Kidney (tissue), 14 donors: ENCODE measurements around the gene RSPH1. TPM values are rescaled to one million over a fixed set of nuclear protein-coding genes. Genes with fewer than 3 reads are reported as not detected.

Source experiments
- DNase-seq, 5 donors: peaks; one replicate each; pipeline ENCODE4 v3.0.0-alpha.2; 2013 to 2020
- FAIRE-seq: peaks from 2 replicates; lab custom pipeline; 2012; peaks lifted over from hg19 to GRCh38; lab: Jason Lieb, UNC
- H3K27ac ChIP-seq, 2 donors: one replicate each; pipeline ENCODE4 v1.7.0; 2013; ENCODE audit warnings: low read depth in 2 of 2, low read length in 2 of 2, inconsistent platforms in 1 of 2
- H3K27me3 ChIP-seq: one replicate; pipeline ENCODE4 v1.7.1; 2013; ENCODE audit warnings: low read length, inconsistent platforms; ENCODE audit not compliant: control insufficient read depth, insufficient read depth
- H3K36me3 ChIP-seq, 3 donors: one replicate each; pipeline versions ENCODE4 v1.7.0 to v1.7.1; 2013; ENCODE audit warnings: low read length in 3 of 3, control low read depth in 1 of 3, inconsistent platforms in 1 of 3; ENCODE audit not compliant: insufficient read depth in 3 of 3, control insufficient read depth in 2 of 3
- H3K4me1 ChIP-seq, 3 donors: one replicate each; pipeline versions ENCODE4 v1.7.0 to v1.7.1; 2013; ENCODE audit warnings: low read length in 3 of 3, inconsistent platforms in 1 of 3, low read depth in 1 of 3; ENCODE audit not compliant: control insufficient read depth in 2 of 3, insufficient read depth in 2 of 3
- H3K4me3 ChIP-seq, 3 donors: one replicate each; pipeline versions ENCODE4 v1.7.0 to v1.8.1; 2013; ENCODE audit warnings: low read length in 3 of 3, control low read depth in 1 of 3, inconsistent platforms in 1 of 3
- H3K9ac ChIP-seq, 3 donors: one replicate each; pipeline versions ENCODE4 v1.7.0 to v1.7.1; 2013; ENCODE audit warnings: low read length in 3 of 3, control low read depth in 1 of 3, inconsistent platforms in 1 of 3
- H3K9me3 ChIP-seq, 3 donors: one replicate each; pipeline versions ENCODE4 v1.7.0 to v1.7.1; 2013; ENCODE audit warnings: low read length in 3 of 3, control low read depth in 1 of 3, inconsistent platforms in 1 of 3; ENCODE audit not compliant: control insufficient read depth in 2 of 3, insufficient read depth in 1 of 3
- CTCF ChIP-seq: IDR thresholded peaks from 3 replicates; pipeline ENCODE4 v1.5.1; 2012; ENCODE audit warnings: mild to moderate bottlenecking, moderate library complexity, borderline replicate concordance; ENCODE audit not compliant: insufficient read depth; ENCODE audit errors: extremely low read depth
- intact Hi-C: fragments of 100-400 bp; cut with DNase I; formaldehyde crosslinking; loops from one replicate; pipeline ENCODE4 v1.11.1; 2022
- polyA plus RNA-seq: library from polyadenylated mRNA; stranded (reverse); fragments of 350-450 nt; fragmentation: Illumina TruSeq; extraction: RNeasy Lipid Tissue Mini Kit (QIAGEN cat#74804); gene quantifications from one replicate; pipeline ENCODE4 v1.2.3, GENCODE V29; 2014; ENCODE audit warnings: low read depth, low replicate concordance; ENCODE audit not compliant: insufficient read depth
- total RNA-seq: library from RNA; stranded (reverse); fragmentation: NEBNext Ultra II Directional; extraction: Animal tissue kit (Norgen Biotek cat#: 25700); gene quantifications from one replicate; pipeline ENCODE4 v1.2.1, GENCODE V29; 2021
- donor health status: control.
- donor health status: control.
- donor health status: control.
- donor health status: control.
- donor health status: control.
- donor health status: DM: yes; HTN: yes; CAD: no.
- donor health status: Normal renal cell carcinoma (clear cell type).

The RSPH1 gene
- total and polyA plus RNA-seq, 2 donors from 2014 or later: 12.0 to 13.0 TPM

DNA sequence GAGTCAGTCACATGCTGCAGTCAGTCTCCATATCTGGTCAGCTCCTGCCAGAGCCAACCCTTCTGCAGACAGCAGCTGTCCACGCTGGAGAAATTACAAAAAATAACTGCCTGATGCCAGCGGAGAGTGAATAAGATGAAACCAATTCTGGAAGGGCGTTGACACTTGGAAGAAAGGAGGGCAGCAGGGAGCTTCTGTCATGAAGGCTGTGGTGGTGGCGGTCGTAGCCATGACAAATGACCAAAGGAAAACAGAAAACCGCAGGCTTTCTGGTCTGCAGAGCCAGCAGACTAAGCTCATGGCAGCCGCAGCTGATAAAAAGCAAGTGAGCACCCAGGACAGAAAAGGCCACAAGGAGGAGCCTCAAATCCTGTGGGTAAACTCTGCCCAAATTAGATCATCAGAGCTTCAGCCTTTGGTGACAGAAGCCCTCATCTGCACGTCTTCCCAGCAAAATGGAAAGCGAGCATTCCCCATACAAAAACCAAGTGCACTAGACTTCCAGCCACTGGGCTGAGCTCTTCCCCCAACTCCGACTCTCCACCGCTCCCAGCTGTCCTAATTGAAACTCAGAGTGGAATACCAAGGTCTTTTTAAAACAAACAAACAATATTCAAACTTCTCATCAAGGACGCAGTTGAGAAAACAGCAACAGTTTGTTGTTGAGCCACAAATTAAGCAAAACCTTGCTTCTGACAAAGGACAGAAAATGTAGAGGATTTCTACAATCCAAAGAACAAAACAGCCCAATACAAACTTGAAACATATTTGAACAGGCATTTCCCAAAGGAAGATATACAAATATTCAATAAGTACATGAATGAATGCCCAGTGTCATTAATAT lies 28.7 kb downstream of the RSPH1 start:
- H3K9me3 ChIP-seq: no peaks in the 10 kb centered on the region
- peak in 3 of 5 donors; percentile 26 to 37 (median 37) for DNase-seq
- TF ChIP-seq CTCF: no peak
- no peaks in the 10 kb centered on the region for H3K36me3 ChIP-seq
- no peaks in the 10 kb centered on the region for H3K27me3 ChIP-seq
- H3K9ac ChIP-seq: no peak overlapping the region
- no peak for FAIRE-seq
- H3K4me3 ChIP-seq: no peak overlapping the region
- H3K4me1 ChIP-seq: peaks cover 0 to 14% (median 12%) of the 10 kb centered on the region in 3 donors
- intact Hi-C loops: no loop called here
- no peak overlapping the region for H3K27ac ChIP-seq

GRCh38 chr21:42466700-42467099 lies 29.3 kb downstream of the RSPH1 start:
- DNase-seq (peak in 2 of 5 donors; percentile 25 to 53), FAIRE-seq (no peak)
- H3K4me1 ChIP-seq: peaks cover 0 to 19% (median 15%) of the 10 kb centered on the region in 3 donors
- TF ChIP-seq CTCF: no peak
- no peaks in the 10 kb centered on the region for H3K27me3 ChIP-seq
- H3K9ac ChIP-seq: no peak overlapping the region
- H3K27ac ChIP-seq: no peak overlapping the region
- no peaks in the 10 kb centered on the region for H3K36me3 ChIP-seq
- intact Hi-C loops: no loop called here
- H3K9me3 ChIP-seq: no peaks in the 10 kb centered on the region
- H3K4me3 ChIP-seq: no peak overlapping the region

GRCh38 chr21:42465803-42466127 lies 30.3 kb downstream of the RSPH1 start:
- Histone ChIP-seq H3K9me3 (no peaks in the 10 kb centered on the region), H3K9ac (no peak overlapping the region), H3K36me3 (no peaks in the 10 kb centered on the region), H3K4me1 (peaks cover 0 to 21% (median 18%) of the 10 kb centered on the region in 3 donors), H3K27ac (no peak overlapping the region), H3K4me3 (no peak overlapping the region), H3K27me3 (no peaks in the 10 kb centered on the region)
- FAIRE-seq (no peak), DNase-seq (peak in 1 of 5 donors; percentile 12)
- no peak for TF ChIP-seq CTCF
- intact Hi-C loops: no loop called here
